ENCODE results near the gene TAF1D.

GRCh38 chr11:93767018-93767417 lies 25.7 kb upstream of the TAF1D start:
- TF ChIP-seq REST (IDR thresholded peaks at IDR 0.05; ENCODE audit: insufficient read depth in 1 of 2, low read depth in 2 of 2, low read length in 2 of 2) (no peak), TAF1 (IDR thresholded peaks at IDR 0.05; ENCODE audit: borderline replicate concordance, insufficient read depth, low read length) (no peak), POLR2AphosphoS5 (IDR thresholded peaks at IDR 0.05; ENCODE audit: low read depth, low read length) (no peak), FOXP2 (optimal IDR thresholded peaks at IDR 0.05; ENCODE audit: borderline replicate concordance, extremely low read depth, extremely low read length, insufficient read depth) (no peak)
